Smooth muscle cell of the brain vasculature (primary cell): ENCODE measurements around the gene ZFR.

Experiments used
- DNase-seq: peaks from one replicate; pipeline ENCODE4 v3.0.0-alpha.2; 2012; ENCODE audit warnings: low read depth, low spot score

ZFR gene

GRCh38 chr5:32363030-32363429 is 81.5 kb downstream of the ZFR start:
- no peak for DNase-seq

GRCh38 chr5:32362527-32362926 is 82.0 kb downstream of the ZFR start:
- DNase-seq: no peak

- DNase-seq: no peak
These were observed 83.6 kb downstream of the ZFR start for GRCh38 chr5:32360906-32361305.

- DNase-seq: no peak
These were observed 85.9 kb downstream of the ZFR start for GRCh38 chr5:32358611-32359010.

GRCh38 chr5:32357658-32358057 is 86.9 kb downstream of the ZFR start:
- no peak for DNase-seq

- no peak for DNase-seq
These were observed 88.9 kb downstream of the ZFR start for GRCh38 chr5:32355686-32356085.

GRCh38 chr5:32353420-32353819 is 91.1 kb downstream of the ZFR start:
- DNase-seq: no peak

- no peak for DNase-seq
These were observed 91.9 kb downstream of the ZFR start for GRCh38 chr5:32352685-32353084.

- no peak for DNase-seq
These were observed 97.7 kb downstream of the ZFR start for GRCh38 chr5:32346869-32347268.

GRCh38 chr5:32343058-32343672 is 101.4 kb downstream of the ZFR start:
- DNase-seq: no peak

GRCh38 chr5:32342656-32343055 is 101.9 kb downstream of the ZFR start:
- no peak for DNase-seq

- DNase-seq: no peak
These were observed 104.7 kb downstream of the ZFR start for GRCh38 chr5:32339878-32340277.

- DNase-seq: no peak
These were observed 105.3 kb downstream of the ZFR start for GRCh38 chr5:32339198-32339597.

- no peak for DNase-seq
These were observed 111.6 kb downstream of the ZFR start for GRCh38 chr5:32332966-32333365.

- no peak for DNase-seq
These were observed 112.2 kb downstream of the ZFR start for GRCh38 chr5:32332361-32332760.

GRCh38 chr5:32331935-32332274 is 112.6 kb downstream of the ZFR start:
- DNase-seq: no peak

- DNase-seq: no peak
These were observed 113.2 kb downstream of the ZFR start for GRCh38 chr5:32331217-32331934.

- no peak for DNase-seq
These were observed 114.2 kb downstream of the ZFR start for GRCh38 chr5:32330126-32330971.

GRCh38 chr5:32329395-32329834 is 115.1 kb downstream of the ZFR start:
- DNase-seq: peak; percentile 36

- DNase-seq: no peak
These were observed 118.2 kb downstream of the ZFR start for GRCh38 chr5:32326216-32326772.

GRCh38 chr5:32325616-32326015 is 118.9 kb downstream of the ZFR start:
- no peak for DNase-seq

- DNase-seq: no peak
These were observed 119.5 kb downstream of the ZFR start for GRCh38 chr5:32325062-32325461.
